ENCODE results near the gene SPATA2L. TPM values are rescaled to one million over a fixed set of nuclear protein-coding genes. Genes with fewer than 3 reads are reported as not detected.

SPATA2L gene
- total and polyA plus RNA-seq, 10 of the 15 experiments (the other 5 are each of a cell fraction or from before 2014, with no cell fraction given): 0.20 to 6.9 (median 3.9) TPM; not detected in 1

GRCh38 chr16:89746043-89746442 is 44.5 kb upstream of the SPATA2L start:
- Histone ChIP-seq H3K9me3 (replicated peaks; ENCODE audit: control insufficient read depth, insufficient read depth, low read length) (no peaks in the 10 kb centered on the region), H2AFZ (ENCODE audit: control insufficient read depth, low read depth, low read length) (no peak overlapping the region), H3K9ac (ENCODE audit: control insufficient read depth, insufficient read depth, low read length) (no peak overlapping the region), H3K36me3 (ENCODE audit: control insufficient read depth in 2 of 2, insufficient read depth in 2 of 2, low read length in 1 of 2) (peaks cover 35 to 54% of the 10 kb centered on the region in 2 experiments; a peak in 3 of 4 replicates), H3K4me1 (ENCODE audit: control insufficient read depth, insufficient read depth, low read length) (no peaks in the 10 kb centered on the region; the same call in 1 of the 2 replicates), H3K79me2 (ENCODE audit: control insufficient read depth, insufficient read depth, low read length) (no peaks in the 10 kb centered on the region), H4K20me1 (ENCODE audit: control insufficient read depth, insufficient read depth) (no peaks in the 10 kb centered on the region), H3K27ac (ENCODE audit: control insufficient read depth, insufficient read depth) (no peak overlapping the region), H3K27me3 (replicated peaks in 1 of 2; ENCODE audit: control insufficient read depth in 2 of 2, insufficient read depth in 2 of 2, low read length in 1 of 2) (no peaks in the 10 kb centered on the region), H3K4me3 (no peak overlapping the region), H3K4me2 (ENCODE audit: control insufficient read depth, insufficient read depth) (no peak overlapping the region)
- no TSS peak for BruUV-seq (replicated peaks)
- ChIA-PET CTCF (interaction anchor here (1.1 to 1.3 kb wide), 2 partner anchors 15 to 118 kb away, joined by 3 read pairs; no protein-coding TSS in a partner anchor), RAD21 (ENCODE audit: unreplicated experiment) (no interaction called here), POLR2A (no interaction called here), SMC1A (ENCODE audit: uncharacterized antibody, unreplicated experiment) (no interaction called here)
- no peak for DNase-seq (ENCODE audit: low read depth, low spot score)
- peak; percentile 26; the same call in 1 of the 2 replicates for TF ChIP-seq POLR2A (IDR thresholded peaks at IDR 0.05; ENCODE audit: low read depth, low read length)
- no peak for TF ChIP-seq KLF5 (IDR thresholded peaks at IDR 0.05; ENCODE audit: partially characterized antibody)
- no peak for TF ChIP-seq NBN (IDR thresholded peaks at IDR 0.05)
- FAIRE-seq: no peak
- 89% methylated on average over 15 of the region's 15 CpGs for WGBS (ENCODE audit: insufficient coverage, insufficient replicate concordance, low lambda C conversion rate, missing lambda C conversion rate)
- ATAC-seq: no peak
- intact Hi-C loops (cut with micrococcal nuclease; ENCODE audit: unreplicated experiment) (no loop called here), in situ Hi-C loops (cut with MboI) (no loop called here)

- Histone ChIP-seq H3K36me3 (ENCODE audit: control insufficient read depth in 2 of 2, insufficient read depth in 2 of 2, low read length in 1 of 2) (peaks cover 39 to 57% of the 10 kb centered on the region in 2 experiments; a peak in 3 of 4 replicates), H3K4me3 (no peak overlapping the region), H3K79me2 (ENCODE audit: control insufficient read depth, insufficient read depth, low read length) (no peaks in the 10 kb centered on the region), H3K9ac (ENCODE audit: control insufficient read depth, insufficient read depth, low read length) (no peak overlapping the region), H4K20me1 (ENCODE audit: control insufficient read depth, insufficient read depth) (no peaks in the 10 kb centered on the region), H3K4me2 (ENCODE audit: control insufficient read depth, insufficient read depth) (no peak overlapping the region), H3K4me1 (ENCODE audit: control insufficient read depth, insufficient read depth, low read length) (no peaks in the 10 kb centered on the region; the same call in 1 of the 2 replicates), H2AFZ (ENCODE audit: control insufficient read depth, low read depth, low read length) (no peak overlapping the region), H3K9me3 (replicated peaks; ENCODE audit: control insufficient read depth, insufficient read depth, low read length) (no peaks in the 10 kb centered on the region), H3K27ac (ENCODE audit: control insufficient read depth, insufficient read depth) (no peak overlapping the region), H3K27me3 (replicated peaks in 1 of 2; ENCODE audit: control insufficient read depth in 2 of 2, insufficient read depth in 2 of 2, low read length in 1 of 2) (no peaks in the 10 kb centered on the region)
- intact Hi-C loops (cut with micrococcal nuclease; ENCODE audit: unreplicated experiment): no loop called here
- POLR2A ChIA-PET: interaction anchor here (0.6 kb wide), 1 partner anchor 128 kb away, joined by 4 read pairs; the partner anchor contains the start of gene TCF25
- SMC1A ChIA-PET (ENCODE audit: uncharacterized antibody, unreplicated experiment): no interaction called here
- RAD21 ChIA-PET (ENCODE audit: unreplicated experiment): no interaction called here
- no TSS peak for BruUV-seq (replicated peaks)
- 98% methylated on average over 14 of the region's 16 CpGs for WGBS (ENCODE audit: insufficient coverage, insufficient replicate concordance, low lambda C conversion rate, missing lambda C conversion rate)
- ATAC-seq (no peak), FAIRE-seq (no peak), DNase-seq (ENCODE audit: low read depth, low spot score) (no peak)
- CTCF ChIA-PET: interaction anchor here (1.3 kb wide), 1 partner anchor 17 kb away, joined by 3 read pairs; no protein-coding TSS in a partner anchor
- in situ Hi-C loops (cut with MboI): no loop called here
- TF ChIP-seq POLR2A (IDR thresholded peaks at IDR 0.05; ENCODE audit: low read depth, low read length): no peak; the same call in 1 of the 2 replicates
- TF ChIP-seq TCF7 (IDR thresholded peaks at IDR 0.05; ENCODE audit: borderline replicate concordance): no peak
- no peak for TF ChIP-seq GABPA (IDR thresholded peaks at IDR 0.05; ENCODE audit: low read depth)
- TF ChIP-seq YY1 (IDR thresholded peaks at IDR 0.05; ENCODE audit: low read depth, low read length): no peak
- no peak for TF ChIP-seq HDAC2 (IDR thresholded peaks at IDR 0.05)
- no peak for TF ChIP-seq CREM (IDR thresholded peaks at IDR 0.05; ENCODE audit: low read depth)
- TF ChIP-seq RAD21 (IDR thresholded peaks at IDR 0.05; ENCODE audit: insufficient read depth, low read depth, low read length): no peak
- TF ChIP-seq, protein P1, sequence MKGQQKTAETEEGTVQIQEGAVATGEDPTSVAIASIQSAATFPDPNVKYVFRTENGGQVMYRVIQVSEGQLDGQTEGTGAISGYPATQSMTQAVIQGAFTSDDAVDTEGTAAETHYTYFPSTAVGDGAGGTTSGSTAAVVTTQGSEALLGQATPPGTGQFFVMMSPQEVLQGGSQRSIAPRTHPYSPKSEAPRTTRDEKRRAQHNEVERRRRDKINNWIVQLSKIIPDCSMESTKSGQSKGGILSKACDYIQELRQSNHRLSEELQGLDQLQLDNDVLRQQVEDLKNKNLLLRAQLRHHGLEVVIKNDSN (IDR thresholded peaks at IDR 0.05; ENCODE audit: borderline replicate concordance, extremely low read length, insufficient read depth, low read depth, low read length): no peak
- TF ChIP-seq SIN3A (IDR thresholded peaks at IDR 0.05; ENCODE audit: low read depth, low read length): no peak
- TF ChIP-seq SPI1 (IDR thresholded peaks at IDR 0.05; ENCODE audit: borderline replicate concordance, insufficient read depth, low read depth, low read length): no peak
- TF ChIP-seq E2F8 (IDR thresholded peaks at IDR 0.05; ENCODE audit: low read depth, partially characterized antibody): no peak
- TF ChIP-seq ATF2 (IDR thresholded peaks at IDR 0.05; ENCODE audit: low read length): no peak
Measured at GRCh38 chr16:89744813-89745212, 43.3 kb upstream of the SPATA2L start.
